ENCODE data around the gene CSRNP3.

GRCh38 chr2:165584126-165584654 is 114.7 kb downstream of the CSRNP3 start:
- TF ChIP-seq TAF1 (IDR thresholded peaks at IDR 0.05; ENCODE audit: low read depth, low read length) (no peak), POLR2A (IDR thresholded peaks at IDR 0.05; ENCODE audit: low read depth, low read length) (no peak), POLR2AphosphoS5 (IDR thresholded peaks at IDR 0.05; ENCODE audit: low read depth, low read length) (no peak), POU2F2 (IDR thresholded peaks at IDR 0.05; ENCODE audit: low read depth, low read length) (no peak), SPI1 (IDR thresholded peaks at IDR 0.05; ENCODE audit: low read depth, low read length) (no peak), PAX5 (IDR thresholded peaks at IDR 0.05; ENCODE audit: insufficient read depth, low read length, severe bottlenecking) (no peak)

Measured in GM12891 (cell line).